SK-N-SH (cell line): ENCODE results near the gene RPS6KA1. TPM values are rescaled to one million over a fixed set of nuclear protein-coding genes. Genes with fewer than 3 reads are reported as not detected.

ENCODE experiments used
- CTCF ChIA-PET: fragments of 300-600, 350-600 bp; formaldehyde crosslinking; extraction: SDS; loops from one replicate; lab custom pipeline; 2021; lab: Yijun Ruan, JAX
- POLR2A ChIA-PET: fragments of 350-600 bp; sonication (Branson Sonifier 250); formaldehyde crosslinking; extraction: SDS; loops from one replicate; lab custom pipeline; 2020; ENCODE audit warnings: antibody characterized with exemption, inconsistent platforms; lab: Yijun Ruan, JAX
- DNase-seq: peaks from one replicate; pipeline ENCODE4 v3.0.0; 2012
- H2AFZ ChIP-seq: fragments of 200-600 bp; sonication (generic); 2 replicates; pipeline ENCODE4 v1.8.1; 2016; ENCODE audit warnings: antibody characterized with exemption, mild to moderate bottlenecking, low read depth
- H3F3A ChIP-seq: fragments of 200-600 bp; sonication (generic); replicated peaks from 2 replicates; pipeline ENCODE3; 2016; ENCODE audit warnings: antibody characterized with exemption, mild to moderate bottlenecking; ENCODE audit not compliant: insufficient read depth
- H3K27ac ChIP-seq, 2 experiments: fragments of 200-500 bp in 1 of 2; fragments of 200-600 bp in 1 of 2; sonication (Bioruptor generic) in 1 of 2; sonication (generic), shearing (Covaris generic) in 1 of 2; 2 replicates each; pipeline versions ENCODE4 v1.5.1 to v1.6.1; 2014 to 2016; ENCODE audit warnings: low read depth in 2 of 2, inconsistent platforms in 1 of 2, low read length in 1 of 2, mild to moderate bottlenecking in 1 of 2, mixed read lengths in 1 of 2
- H3K27me3 ChIP-seq: fragments of 200-600 bp; sonication (generic), shearing (Covaris generic); 2 replicates; pipeline ENCODE4 v1.6.1; 2016; ENCODE audit warnings: mixed run types; ENCODE audit not compliant: insufficient read depth
- H3K36me3 ChIP-seq, 2 experiments: fragments of 200-500 bp in 1 of 2; fragments of 200-600 bp in 1 of 2; sonication (Bioruptor generic) in 1 of 2; sonication (generic) in 1 of 2; replicated peaks in 1 of 2; 2 replicates each; pipeline versions ENCODE3 to v1.5.1; 2014 to 2016; ENCODE audit warnings: low read length in 1 of 2, mild to moderate bottlenecking in 1 of 2; ENCODE audit not compliant: insufficient read depth in 2 of 2, control insufficient read depth in 1 of 2
- H3K4me1 ChIP-seq, 2 experiments: fragments of 200-500 bp in 1 of 2; fragments of 200-600 bp in 1 of 2; sonication (Bioruptor generic) in 1 of 2; sonication (generic), shearing (Covaris generic) in 1 of 2; 2 replicates each; pipeline versions ENCODE4 v1.5.1 to v1.6.1; 2014 to 2016; ENCODE audit warnings: low read depth in 1 of 2, low read length in 1 of 2, mixed run types in 1 of 2; ENCODE audit not compliant: insufficient read depth in 2 of 2, control insufficient read depth in 1 of 2
- H3K4me2 ChIP-seq: fragments of 200-600 bp; sonication (generic), shearing (Covaris generic); 2 replicates; pipeline ENCODE4 v1.6.1; 2017; ENCODE audit warnings: mixed run types
- H3K4me3 ChIP-seq, 2 experiments: fragments of 200-500 bp in 1 of 2; fragments of 200-600 bp in 1 of 2; sonication (Bioruptor generic) in 1 of 2; sonication (generic), shearing (Covaris generic) in 1 of 2; 2 replicates each; pipeline versions ENCODE4 v1.5.1 to v1.8.1; 2014 to 2016; ENCODE audit warnings: low read depth in 2 of 2, inconsistent platforms in 1 of 2, low read length in 1 of 2, mild to moderate bottlenecking in 1 of 2, mixed read lengths in 1 of 2, moderate library complexity in 1 of 2
- H3K79me2 ChIP-seq: fragments of 200-600 bp; sonication (generic); 2 replicates; pipeline ENCODE4 v1.8.1; 2017; ENCODE audit warnings: mild to moderate bottlenecking; ENCODE audit not compliant: insufficient read depth
- H3K9ac ChIP-seq: fragments of 200-600 bp; sonication (generic); 2 replicates; pipeline ENCODE4 v1.6.1; 2017; ENCODE audit warnings: mixed run types
- H3K9me2 ChIP-seq: fragments of 200-600 bp; sonication (generic); 2 replicates; pipeline ENCODE4 v1.6.1; 2017; ENCODE audit warnings: mixed run types
- H3K9me3 ChIP-seq: fragments of 200-600 bp; sonication (generic); 2 replicates; pipeline ENCODE4 v1.6.1; 2017; ENCODE audit warnings: mixed run types, mild to moderate bottlenecking, moderate library complexity
- H4K20me1 ChIP-seq: fragments of 200-600 bp; sonication (generic); 2 replicates; pipeline ENCODE4 v1.6.1; 2017; ENCODE audit warnings: mild to moderate bottlenecking, mixed run types; ENCODE audit not compliant: insufficient read depth
- EZH2phosphoT487 ChIP-seq: fragments of 200-600 bp; sonication (generic); IDR thresholded peaks from 2 replicates; pipeline ENCODE4 v1.6.1; 2017; ENCODE audit warnings: low read depth, mixed run types, mild to moderate bottlenecking, antibody characterized with exemption, moderate library complexity, borderline replicate concordance
- FOSL2 ChIP-seq: IDR thresholded peaks from 2 replicates; pipeline ENCODE4 v1.4.0; 2012; ENCODE audit warnings: low read depth, mild to moderate bottlenecking, moderate library complexity, borderline replicate concordance
- FOXJ3 ChIP-seq: sonication (generic); formaldehyde crosslinking; IDR thresholded peaks from 2 replicates; pipeline ENCODE4 v1.5.1; 2020; ENCODE audit warnings: mild to moderate bottlenecking, missing genetic modification reagents
- GABPA ChIP-seq: IDR thresholded peaks from 2 replicates; pipeline ENCODE4 v1.4.0; 2012; ENCODE audit warnings: low read depth, mild to moderate bottlenecking
- MXI1 ChIP-seq: IDR thresholded peaks from 2 replicates; pipeline ENCODE4 v1.6.1; 2012; ENCODE audit warnings: mild to moderate bottlenecking, low read depth, low read length, improper control_type of control experiment
- NFIC ChIP-seq: IDR thresholded peaks from 2 replicates; pipeline ENCODE4 v1.4.0; 2012; ENCODE audit warnings: borderline replicate concordance
- PBX3 ChIP-seq: IDR thresholded peaks from 2 replicates; pipeline ENCODE4; 2012
- RAD21 ChIP-seq: IDR thresholded peaks from 2 replicates; pipeline ENCODE4 v1.6.1; 2012; ENCODE audit warnings: mild to moderate bottlenecking, low read length
- RFX5 ChIP-seq: IDR thresholded peaks from 2 replicates; pipeline ENCODE4 v1.6.1; 2012; ENCODE audit warnings: mild to moderate bottlenecking, improper control_type of control experiment, low read length
- SIN3A ChIP-seq: IDR thresholded peaks from 2 replicates; pipeline ENCODE4 v1.6.1; 2012; ENCODE audit warnings: low read depth, mild to moderate bottlenecking, low read length, moderate library complexity, borderline replicate concordance
- SMC3 ChIP-seq: IDR thresholded peaks from 2 replicates; pipeline ENCODE4 v1.6.1; 2012; ENCODE audit warnings: low read depth, low read length, improper control_type of control experiment
- TAF1 ChIP-seq: IDR thresholded peaks from 2 replicates; pipeline ENCODE4 v1.6.1; 2012; ENCODE audit warnings: low read depth, mild to moderate bottlenecking, low read length, moderate library complexity, borderline replicate concordance
- USF1 ChIP-seq: IDR thresholded peaks from 2 replicates; pipeline ENCODE4 v1.4.0; 2012; ENCODE audit warnings: low read depth, borderline replicate concordance
- USF2 ChIP-seq: fragments of 150-350 bp; IDR thresholded peaks from 2 replicates; pipeline ENCODE4 v1.6.1; 2017; ENCODE audit warnings: antibody characterized with exemption, low read length, low read depth, borderline replicate concordance
- WGBS: methylation state at CpG from one replicate; pipeline ENCODE4 v1.1.6; 2017; ENCODE audit warnings: low lambda C conversion rate; 5-methylcytosine and 5-hydroxymethylcytosine counted together
- polyA plus RNA-seq, 3 experiments: library from polyadenylated mRNA; depleted of rRNA; stranded (reverse); fragments of >200 nt; gene quantifications; 2 replicates each; pipeline ENCODE4 v1.2.3, GENCODE V29; 2012
- TF ChIP-seq, protein P1 (sequence below): IDR thresholded peaks from 2 replicates; pipeline ENCODE4 v1.6.1; 2012; ENCODE audit warnings: mild to moderate bottlenecking, low read depth, low read length, moderate library complexity
- TF ChIP-seq, protein P2 (sequence below): fragments of 200-600 bp; sonication (generic); IDR thresholded peaks from 2 replicates; pipeline ENCODE4 v1.6.1; 2017; ENCODE audit warnings: antibody characterized with exemption, mild to moderate bottlenecking, moderate library complexity

Gene RPS6KA1
- polyA plus RNA-seq, 1 of the 3 experiments (the other 2 are of a cell fraction) = 9.7 TPM

- no peak for TF ChIP-seq MXI1
- TF ChIP-seq FOSL2 = no peak
- no peak for TF ChIP-seq EZH2phosphoT487
- TF ChIP-seq FOXJ3 (CRISPR knock-in tag) = no peak
- no peak for TF ChIP-seq SMC3
- no peak for TF ChIP-seq RFX5
- TF ChIP-seq, protein P1, sequence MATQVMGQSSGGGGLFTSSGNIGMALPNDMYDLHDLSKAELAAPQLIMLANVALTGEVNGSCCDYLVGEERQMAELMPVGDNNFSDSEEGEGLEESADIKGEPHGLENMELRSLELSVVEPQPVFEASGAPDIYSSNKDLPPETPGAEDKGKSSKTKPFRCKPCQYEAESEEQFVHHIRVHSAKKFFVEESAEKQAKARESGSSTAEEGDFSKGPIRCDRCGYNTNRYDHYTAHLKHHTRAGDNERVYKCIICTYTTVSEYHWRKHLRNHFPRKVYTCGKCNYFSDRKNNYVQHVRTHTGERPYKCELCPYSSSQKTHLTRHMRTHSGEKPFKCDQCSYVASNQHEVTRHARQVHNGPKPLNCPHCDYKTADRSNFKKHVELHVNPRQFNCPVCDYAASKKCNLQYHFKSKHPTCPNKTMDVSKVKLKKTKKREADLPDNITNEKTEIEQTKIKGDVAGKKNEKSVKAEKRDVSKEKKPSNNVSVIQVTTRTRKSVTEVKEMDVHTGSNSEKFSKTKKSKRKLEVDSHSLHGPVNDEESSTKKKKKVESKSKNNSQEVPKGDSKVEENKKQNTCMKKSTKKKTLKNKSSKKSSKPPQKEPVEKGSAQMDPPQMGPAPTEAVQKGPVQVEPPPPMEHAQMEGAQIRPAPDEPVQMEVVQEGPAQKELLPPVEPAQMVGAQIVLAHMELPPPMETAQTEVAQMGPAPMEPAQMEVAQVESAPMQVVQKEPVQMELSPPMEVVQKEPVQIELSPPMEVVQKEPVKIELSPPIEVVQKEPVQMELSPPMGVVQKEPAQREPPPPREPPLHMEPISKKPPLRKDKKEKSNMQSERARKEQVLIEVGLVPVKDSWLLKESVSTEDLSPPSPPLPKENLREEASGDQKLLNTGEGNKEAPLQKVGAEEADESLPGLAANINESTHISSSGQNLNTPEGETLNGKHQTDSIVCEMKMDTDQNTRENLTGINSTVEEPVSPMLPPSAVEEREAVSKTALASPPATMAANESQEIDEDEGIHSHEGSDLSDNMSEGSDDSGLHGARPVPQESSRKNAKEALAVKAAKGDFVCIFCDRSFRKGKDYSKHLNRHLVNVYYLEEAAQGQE = no peak
- TF ChIP-seq RAD21 = no peak
- no peak for TF ChIP-seq TAF1
- no peak for TF ChIP-seq SIN3A
- TF ChIP-seq GABPA = no peak
- TF ChIP-seq USF2 = no peak
- TF ChIP-seq NFIC = no peak
- no peak for TF ChIP-seq PBX3
- TF ChIP-seq, protein P2, sequence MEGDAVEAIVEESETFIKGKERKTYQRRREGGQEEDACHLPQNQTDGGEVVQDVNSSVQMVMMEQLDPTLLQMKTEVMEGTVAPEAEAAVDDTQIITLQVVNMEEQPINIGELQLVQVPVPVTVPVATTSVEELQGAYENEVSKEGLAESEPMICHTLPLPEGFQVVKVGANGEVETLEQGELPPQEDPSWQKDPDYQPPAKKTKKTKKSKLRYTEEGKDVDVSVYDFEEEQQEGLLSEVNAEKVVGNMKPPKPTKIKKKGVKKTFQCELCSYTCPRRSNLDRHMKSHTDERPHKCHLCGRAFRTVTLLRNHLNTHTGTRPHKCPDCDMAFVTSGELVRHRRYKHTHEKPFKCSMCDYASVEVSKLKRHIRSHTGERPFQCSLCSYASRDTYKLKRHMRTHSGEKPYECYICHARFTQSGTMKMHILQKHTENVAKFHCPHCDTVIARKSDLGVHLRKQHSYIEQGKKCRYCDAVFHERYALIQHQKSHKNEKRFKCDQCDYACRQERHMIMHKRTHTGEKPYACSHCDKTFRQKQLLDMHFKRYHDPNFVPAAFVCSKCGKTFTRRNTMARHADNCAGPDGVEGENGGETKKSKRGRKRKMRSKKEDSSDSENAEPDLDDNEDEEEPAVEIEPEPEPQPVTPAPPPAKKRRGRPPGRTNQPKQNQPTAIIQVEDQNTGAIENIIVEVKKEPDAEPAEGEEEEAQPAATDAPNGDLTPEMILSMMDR = no peak
- TF ChIP-seq USF1 = no peak
- no peak overlapping the region for H3K4me3 ChIP-seq
- H3K9ac ChIP-seq = no peak overlapping the region
- no peak overlapping the region for H3K4me2 ChIP-seq
- ChIA-PET CTCF (interaction anchor here (0.5 to 0.9 kb wide), 2 partner anchors 62 to 1162 kb away, joined by 3 read pairs; no protein-coding TSS in a partner anchor), POLR2A (no interaction called here)
- H3K27me3 ChIP-seq = no peaks in the 10 kb centered on the region
- H3K27ac ChIP-seq = no peak overlapping the region
- DNase-seq = peak; percentile 25
- H2AFZ ChIP-seq = no peak overlapping the region
- H3K79me2 ChIP-seq = no peaks in the 10 kb centered on the region
- WGBS = 88% methylated on average over 4 of the region's 5 CpGs
- H3F3A ChIP-seq = no peaks in the 10 kb centered on the region
- no peaks in the 10 kb centered on the region for H4K20me1 ChIP-seq
- no peaks in the 10 kb centered on the region for H3K9me3 ChIP-seq
- no peaks in the 10 kb centered on the region for H3K9me2 ChIP-seq
- no peaks in the 10 kb centered on the region for H3K36me3 ChIP-seq
- H3K4me1 ChIP-seq = peaks cover 13 to 19% of the 10 kb centered on the region in 2 experiments; a peak in 2 of 4 replicates
Observed at GRCh38 chr1:26533951-26534509, 4.5 kb downstream of the RPS6KA1 start.
